Measurements from ENCODE around the gene FUNDC1. TPM values are rescaled to one million over a fixed set of nuclear protein-coding genes. Genes with fewer than 3 reads are reported as not detected.

Gene FUNDC1
- total RNA-seq, 1 donor from 2014 or later = 14.1 TPM

DNA sequence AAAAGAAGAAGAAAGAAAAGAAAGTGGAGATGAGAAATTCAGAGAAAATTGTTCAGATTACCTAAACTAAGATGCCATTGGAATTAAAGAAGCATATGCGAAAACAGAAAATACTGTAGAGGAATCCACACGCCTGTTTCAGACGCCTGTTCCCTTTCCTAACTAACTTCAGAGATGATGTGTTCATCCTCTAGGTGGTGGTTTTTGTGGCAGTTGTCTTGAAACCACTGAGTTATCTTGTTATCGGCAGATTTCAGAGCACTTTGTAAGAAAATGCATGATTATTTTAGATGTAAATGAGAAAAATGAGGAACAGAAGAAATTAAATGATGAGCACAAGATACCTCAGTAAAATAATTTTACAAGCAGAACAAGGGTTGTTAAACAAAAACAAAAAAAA lies 48.3 kb downstream of the FUNDC1 start:
- H3K27ac Mint-ChIP-seq = no peak overlapping the region
- H3K9me3 Mint-ChIP-seq = peaks cover 17% of the 10 kb centered on the region
- H3K4me1 Mint-ChIP-seq = no peaks in the 10 kb centered on the region
- TF ChIP-seq, protein P1, sequence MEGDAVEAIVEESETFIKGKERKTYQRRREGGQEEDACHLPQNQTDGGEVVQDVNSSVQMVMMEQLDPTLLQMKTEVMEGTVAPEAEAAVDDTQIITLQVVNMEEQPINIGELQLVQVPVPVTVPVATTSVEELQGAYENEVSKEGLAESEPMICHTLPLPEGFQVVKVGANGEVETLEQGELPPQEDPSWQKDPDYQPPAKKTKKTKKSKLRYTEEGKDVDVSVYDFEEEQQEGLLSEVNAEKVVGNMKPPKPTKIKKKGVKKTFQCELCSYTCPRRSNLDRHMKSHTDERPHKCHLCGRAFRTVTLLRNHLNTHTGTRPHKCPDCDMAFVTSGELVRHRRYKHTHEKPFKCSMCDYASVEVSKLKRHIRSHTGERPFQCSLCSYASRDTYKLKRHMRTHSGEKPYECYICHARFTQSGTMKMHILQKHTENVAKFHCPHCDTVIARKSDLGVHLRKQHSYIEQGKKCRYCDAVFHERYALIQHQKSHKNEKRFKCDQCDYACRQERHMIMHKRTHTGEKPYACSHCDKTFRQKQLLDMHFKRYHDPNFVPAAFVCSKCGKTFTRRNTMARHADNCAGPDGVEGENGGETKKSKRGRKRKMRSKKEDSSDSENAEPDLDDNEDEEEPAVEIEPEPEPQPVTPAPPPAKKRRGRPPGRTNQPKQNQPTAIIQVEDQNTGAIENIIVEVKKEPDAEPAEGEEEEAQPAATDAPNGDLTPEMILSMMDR (IDR thresholded peaks at IDR 0.05; ENCODE audit: unreplicated experiment) = no peak
- no peak for DNase-seq (ENCODE audit: low spot score in 2 of 2, unreplicated experiment in 2 of 2)
- H3K4me3 Mint-ChIP-seq = no peak overlapping the region
- H3K27me3 Mint-ChIP-seq (ENCODE audit: low read depth) = no peaks in the 10 kb centered on the region
- H3K36me3 Mint-ChIP-seq = no peaks in the 10 kb centered on the region

DNA sequence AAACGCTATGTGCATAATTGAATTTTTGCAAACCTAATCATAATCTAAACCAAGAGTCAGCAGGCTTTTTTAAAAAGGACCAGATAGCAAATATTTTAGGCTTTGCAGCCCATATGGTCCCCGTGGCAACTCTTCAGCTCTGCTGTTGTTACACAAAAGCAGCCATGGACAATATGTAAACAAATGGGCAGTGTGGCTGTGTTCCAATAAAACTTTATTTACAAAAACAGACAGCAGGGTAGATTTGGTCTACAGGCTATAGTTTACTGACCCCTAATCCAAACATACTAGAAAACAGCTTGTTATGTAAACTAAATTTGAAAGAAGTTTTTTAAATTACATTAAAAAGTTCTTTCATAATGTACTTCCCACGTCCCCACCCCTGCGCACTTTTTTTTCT lies 53.1 kb downstream of the FUNDC1 start:
- DNase-seq (ENCODE audit: low spot score in 2 of 2, unreplicated experiment in 2 of 2) = no peak
- no peaks in the 10 kb centered on the region for H3K4me1 Mint-ChIP-seq
- TF ChIP-seq, protein P1 (IDR thresholded peaks at IDR 0.05; ENCODE audit: unreplicated experiment) = no peak
- H3K9me3 Mint-ChIP-seq = peaks cover 26% of the 10 kb centered on the region
- no peaks in the 10 kb centered on the region for H3K27me3 Mint-ChIP-seq (ENCODE audit: low read depth)
- H3K4me3 Mint-ChIP-seq = no peak overlapping the region
- H3K36me3 Mint-ChIP-seq = no peaks in the 10 kb centered on the region
- H3K27ac Mint-ChIP-seq = no peak overlapping the region

DNA sequence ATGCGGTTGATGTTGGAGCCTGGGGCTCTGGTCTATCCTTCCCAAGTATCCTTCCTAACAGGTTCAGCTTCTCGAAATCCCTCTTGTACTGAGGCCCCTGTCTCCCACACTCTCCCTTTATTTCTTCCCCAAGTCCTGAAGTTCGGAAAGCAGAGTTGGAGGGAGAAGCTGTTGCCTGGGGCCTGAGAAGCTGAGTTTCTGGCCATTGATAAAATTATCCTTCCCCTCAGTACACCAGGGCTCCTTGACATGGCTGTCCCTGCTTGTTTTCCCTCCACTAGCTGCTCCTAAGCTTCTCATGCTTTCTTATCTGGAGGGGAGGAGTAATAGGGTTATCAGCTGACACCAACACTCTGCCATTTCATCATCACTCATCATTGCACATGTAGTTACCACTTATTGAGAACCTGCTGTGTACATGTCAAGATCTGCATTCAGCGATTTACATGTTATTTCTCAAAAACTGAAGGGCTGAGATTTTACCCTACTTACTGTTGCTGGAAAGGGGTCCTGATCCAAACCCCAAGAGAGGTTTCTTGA lies 58.0 kb downstream of the FUNDC1 start:
- Mint-ChIP-seq H3K9me3 (peaks cover 33% of the 10 kb centered on the region), H3K4me3 (no peak overlapping the region), H3K27ac (no peak overlapping the region), H3K36me3 (no peaks in the 10 kb centered on the region), H3K27me3 (ENCODE audit: low read depth) (no peaks in the 10 kb centered on the region), H3K4me1 (peaks cover 7% of the 10 kb centered on the region)
- DNase-seq (ENCODE audit: low spot score in 2 of 2, unreplicated experiment in 2 of 2) = no peak
- TF ChIP-seq, protein P1 (IDR thresholded peaks at IDR 0.05; ENCODE audit: unreplicated experiment) = no peak

DNA sequence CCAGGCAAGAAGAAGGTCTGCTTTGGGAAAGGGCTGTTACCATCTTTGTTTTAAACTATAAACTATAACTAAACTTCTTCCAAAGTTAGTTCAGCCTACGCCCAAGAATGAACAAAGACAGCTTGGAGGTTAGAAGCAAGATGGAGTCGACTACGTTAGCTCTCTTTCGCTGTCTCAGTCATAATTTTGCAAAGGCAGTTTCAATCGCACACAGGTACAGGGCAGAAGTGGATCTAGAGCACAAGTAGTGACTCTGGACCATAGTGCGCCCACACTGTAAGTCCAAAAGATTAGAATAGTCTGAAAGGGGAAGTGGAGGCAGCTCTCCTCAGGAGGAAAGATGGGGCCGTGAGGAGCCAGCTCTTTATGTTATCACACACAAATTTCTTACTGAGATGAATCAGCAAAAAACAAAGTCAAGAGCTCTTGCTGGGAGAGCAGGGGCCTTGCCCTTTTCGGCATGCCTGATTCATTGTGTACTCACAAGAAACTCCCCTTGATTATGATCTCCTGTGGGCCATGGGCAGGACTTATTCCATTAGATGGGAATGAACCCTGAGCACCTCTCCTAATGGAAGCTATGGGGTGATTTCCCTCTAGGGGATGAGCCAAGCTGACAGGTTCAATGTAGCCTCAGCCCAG lies 58.6 kb downstream of the FUNDC1 start:
- TF ChIP-seq, protein P1 (IDR thresholded peaks at IDR 0.05; ENCODE audit: unreplicated experiment) = no peak
- Mint-ChIP-seq H3K9me3 (peaks cover 33% of the 10 kb centered on the region), H3K27me3 (ENCODE audit: low read depth) (no peaks in the 10 kb centered on the region), H3K4me1 (peaks cover 7% of the 10 kb centered on the region), H3K4me3 (no peak overlapping the region), H3K36me3 (no peaks in the 10 kb centered on the region), H3K27ac (no peak overlapping the region)
- DNase-seq (ENCODE audit: low spot score in 2 of 2, unreplicated experiment in 2 of 2) = no peak

DNA sequence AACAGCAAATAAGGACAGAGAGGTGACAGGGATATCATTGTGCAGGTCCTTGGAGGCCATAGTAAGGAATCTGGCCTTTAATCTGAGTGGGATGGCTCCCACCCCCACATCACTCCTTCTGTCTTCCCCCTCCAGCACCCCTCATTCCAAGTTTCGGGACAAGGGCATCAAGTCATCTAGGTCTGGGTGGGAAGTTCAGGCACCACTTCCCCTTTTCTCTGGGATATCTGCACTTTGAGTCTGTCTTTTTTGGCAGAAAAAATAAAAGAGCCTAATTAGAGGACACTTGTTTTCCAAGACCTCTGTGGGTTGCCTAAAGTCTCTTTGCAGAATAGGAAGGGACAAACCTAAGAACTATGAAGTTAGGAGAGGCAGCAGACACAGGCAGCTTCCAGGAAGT lies 60.1 kb downstream of the FUNDC1 start:
- no peak for DNase-seq (ENCODE audit: low spot score in 2 of 2, unreplicated experiment in 2 of 2)
- peaks cover 35% of the 10 kb centered on the region for H3K9me3 Mint-ChIP-seq
- no peak overlapping the region for H3K4me3 Mint-ChIP-seq
- TF ChIP-seq, protein P1 (IDR thresholded peaks at IDR 0.05; ENCODE audit: unreplicated experiment) = no peak
- no peaks in the 10 kb centered on the region for H3K27me3 Mint-ChIP-seq (ENCODE audit: low read depth)
- H3K4me1 Mint-ChIP-seq = peaks cover 7% of the 10 kb centered on the region
- H3K36me3 Mint-ChIP-seq = no peaks in the 10 kb centered on the region
- H3K27ac Mint-ChIP-seq = no peak overlapping the region
